BE2C (cell line): ENCODE data around the gene PPP1R13L.

Experiments used
- DNase-seq: peaks from one replicate; pipeline ENCODE4 v3.0.0-alpha.2; 2020
- H3K27me3 ChIP-seq: fragments of 250-450 bp; sonication (Bioruptor Pico); 2 replicates; pipeline ENCODE4 v1.5.1; 2020; ENCODE audit warnings: mild to moderate bottlenecking
- H3K36me3 ChIP-seq: fragments of 250-450 bp; sonication (Bioruptor Pico); 2 replicates; pipeline ENCODE4 v1.5.1; 2020; ENCODE audit warnings: mild to moderate bottlenecking
- H3K4me1 ChIP-seq: fragments of 250-450 bp; sonication (Bioruptor Pico); 2 replicates; pipeline ENCODE4 v1.5.1; 2020
- H3K4me3 ChIP-seq: 2 replicates; pipeline ENCODE4 v1.5.1; 2011; ENCODE audit warnings: low read depth, low read length
- H3K9me3 ChIP-seq: fragments of 250-450 bp; sonication (Bioruptor Pico); 2 replicates; pipeline ENCODE4 v1.5.1; 2020
- CTCF ChIP-seq: IDR thresholded peaks from 2 replicates; pipeline ENCODE4 v1.5.1; 2012; ENCODE audit warnings: mild to moderate bottlenecking, low read depth, low read length

PPP1R13L gene

GRCh38 chr19:45420356-45420755 is 15.5 kb upstream of the PPP1R13L start:
- H3K36me3 ChIP-seq: peaks cover 38% of the 10 kb centered on the region
- no peaks in the 10 kb centered on the region for H3K27me3 ChIP-seq
- no peak overlapping the region for H3K4me3 ChIP-seq
- no peaks in the 10 kb centered on the region for H3K4me1 ChIP-seq
- TF ChIP-seq CTCF: no peak
- no peaks in the 10 kb centered on the region for H3K9me3 ChIP-seq
- DNase-seq: no peak

GRCh38 chr19:45419895-45420294 is 15.0 kb upstream of the PPP1R13L start:
- H3K4me3 ChIP-seq: no peak overlapping the region
- no peak for TF ChIP-seq CTCF
- no peak for DNase-seq
- H3K27me3 ChIP-seq: no peaks in the 10 kb centered on the region
- no peaks in the 10 kb centered on the region for H3K4me1 ChIP-seq
- no peaks in the 10 kb centered on the region for H3K9me3 ChIP-seq
- peaks cover 39% of the 10 kb centered on the region for H3K36me3 ChIP-seq

- H3K4me1 ChIP-seq: no peaks in the 10 kb centered on the region
- no peak for DNase-seq
- H3K4me3 ChIP-seq: no peak overlapping the region
These were observed 14.5 kb upstream of the PPP1R13L start for GRCh38 chr19:45419396-45419795.

GRCh38 chr19:45418802-45419201 is 13.9 kb upstream of the PPP1R13L start:
- Histone ChIP-seq H3K4me3 (no peak overlapping the region), H3K27me3 (no peaks in the 10 kb centered on the region), H3K9me3 (no peaks in the 10 kb centered on the region), H3K4me1 (no peaks in the 10 kb centered on the region), H3K36me3 (peaks cover 50% of the 10 kb centered on the region)
- no peak for TF ChIP-seq CTCF
- DNase-seq: no peak

More at GRCh38 chr19:45419396-45419795, 14.5 kb upstream of the PPP1R13L start:
- Histone ChIP-seq H3K27me3 (no peaks in the 10 kb centered on the region), H3K9me3 (no peaks in the 10 kb centered on the region), H3K36me3 (peaks cover 44% of the 10 kb centered on the region)
- TF ChIP-seq CTCF: no peak

GRCh38 chr19:45417151-45417550 is 12.3 kb upstream of the PPP1R13L start:
- Histone ChIP-seq H3K4me1 (no peaks in the 10 kb centered on the region), H3K4me3 (no peak overlapping the region), H3K27me3 (no peaks in the 10 kb centered on the region), H3K36me3 (peaks cover 63% of the 10 kb centered on the region), H3K9me3 (no peaks in the 10 kb centered on the region)
- DNase-seq: no peak
- TF ChIP-seq CTCF: no peak

- Histone ChIP-seq H3K4me1 (no peaks in the 10 kb centered on the region), H3K9me3 (no peaks in the 10 kb centered on the region), H3K4me3 (no peak overlapping the region), H3K36me3 (peaks cover 67% of the 10 kb centered on the region), H3K27me3 (no peaks in the 10 kb centered on the region)
- DNase-seq: no peak
- TF ChIP-seq CTCF: no peak
These were observed 9.6 kb upstream of the PPP1R13L start for GRCh38 chr19:45414468-45414867.
